Keratinocyte (primary cell): ENCODE measurements around the gene SLC35E2B. TPM values are rescaled to one million over a fixed set of nuclear protein-coding genes. Genes with fewer than 3 reads are reported as not detected.

Source experiments
- DNase-seq: peaks from one replicate; pipeline ENCODE4 v3.0.0-alpha.2; 2011; ENCODE audit warnings: low read depth, missing footprints, low spot score
- FAIRE-seq: peaks from 2 replicates; lab custom pipeline; 2011; peaks lifted over from hg19 to GRCh38; lab: Jason Lieb, UNC
- H2AFZ ChIP-seq: 2 replicates; pipeline ENCODE4 v1.6.0; 2012; ENCODE audit warnings: low read length, control low read depth, inconsistent platforms; ENCODE audit not compliant: control insufficient read depth
- H3K27ac ChIP-seq: 2 replicates; pipeline ENCODE4 v1.5.1; 2011; ENCODE audit warnings: low read length; ENCODE audit not compliant: control insufficient read depth, insufficient read depth
- H3K27me3 ChIP-seq: 3 replicates; pipeline ENCODE4 v1.6.0; 2011; ENCODE audit warnings: low read length; ENCODE audit not compliant: control insufficient read depth, insufficient read depth; ENCODE audit errors: extremely low read depth
- H3K36me3 ChIP-seq, 2 experiments: 2 replicates in 1 of 2; 3 replicates in 1 of 2; pipeline ENCODE4 v1.5.1; 2011; ENCODE audit warnings: low read length in 2 of 2, mild to moderate bottlenecking in 1 of 2; ENCODE audit not compliant: control insufficient read depth in 2 of 2, insufficient read depth in 2 of 2; ENCODE audit errors: extremely low read depth in 1 of 2
- H3K4me1 ChIP-seq: 3 replicates; pipeline ENCODE4 v1.5.1; 2011; ENCODE audit warnings: low read length; ENCODE audit not compliant: control insufficient read depth, insufficient read depth; ENCODE audit errors: extremely low read depth
- H3K4me2 ChIP-seq: 3 replicates; pipeline ENCODE4 v1.6.0; 2011; ENCODE audit warnings: low read depth, low read length; ENCODE audit not compliant: control insufficient read depth, insufficient read depth; ENCODE audit errors: extremely low read depth
- H3K4me3 ChIP-seq, 3 experiments: fragments of 200-600 bp in 1 of 3; sonication (generic) in 1 of 3; 2 replicates in 2 of 3; 3 replicates in 1 of 3; pipeline ENCODE4 v1.5.1; 2011 to 2016; ENCODE audit warnings: low read length in 3 of 3, mild to moderate bottlenecking in 3 of 3, control low read depth in 2 of 3, inconsistent platforms in 1 of 3, low read depth in 1 of 3, mixed read lengths in 1 of 3, mixed run types in 1 of 3, moderate library complexity in 1 of 3; ENCODE audit not compliant: control insufficient read depth in 2 of 3, insufficient read depth in 2 of 3; ENCODE audit errors: extremely low read depth in 1 of 3
- H3K79me2 ChIP-seq: 2 replicates; pipeline ENCODE4 v1.6.0; 2012; ENCODE audit warnings: low read length; ENCODE audit not compliant: control insufficient read depth, insufficient read depth
- H3K9ac ChIP-seq: 3 replicates; pipeline ENCODE4 v1.6.0; 2011; ENCODE audit warnings: low read length; ENCODE audit not compliant: control insufficient read depth, insufficient read depth; ENCODE audit errors: extremely low read depth
- H3K9me1 ChIP-seq: 3 replicates; pipeline ENCODE4 v1.6.0; 2011; ENCODE audit warnings: low read length; ENCODE audit not compliant: control insufficient read depth, insufficient read depth; ENCODE audit errors: extremely low read depth
- H3K9me3 ChIP-seq: 2 replicates; pipeline ENCODE4 v1.5.1; 2012; ENCODE audit warnings: low read depth, low read length; ENCODE audit not compliant: control insufficient read depth
- H4K20me1 ChIP-seq: 3 replicates; pipeline ENCODE4 v1.6.0; 2011; ENCODE audit warnings: low read length; ENCODE audit not compliant: control insufficient read depth, insufficient read depth; ENCODE audit errors: extremely low read depth
- EZH2 ChIP-seq: IDR thresholded peaks from one replicate; pipeline ENCODE4 v1.6.1; 2012; ENCODE audit warnings: inconsistent platforms, mild to moderate bottlenecking, low read length, moderate library complexity
- dilution Hi-C: fragments of 300-500 bp; cut with MboI; formaldehyde crosslinking; loops from one replicate; pipeline ENCODE4 v1.7.0; 2020; ENCODE audit warnings: low sequenced_read_pairs; ENCODE audit not compliant: extremely low pct_ligation_motif_present
- polyA plus RNA-seq, 5 experiments: library from polyadenylated mRNA; depleted of rRNA in 3 of 5; stranded (reverse) in 3 of 5; stranded (forward) in 1 of 5; unstranded in 1 of 5; fragments of >200 nt; gene quantifications; 1 replicate in 1 of 5; 2 replicates in 3 of 5; 3 replicates in 1 of 5; pipeline versions ENCODE4 v1.2.1 to v1.2.3, GENCODE V29; 2011 to 2012; ENCODE audit warnings: missing spikeins in 2 of 5, low read depth in 1 of 5, low replicate concordance in 1 of 5
- TF ChIP-seq, protein P1 (sequence below), 3 experiments: IDR thresholded peaks in 1 of 3; conservative IDR thresholded peaks in 1 of 3; optimal IDR thresholded peaks in 1 of 3; 2 replicates in 2 of 3; 3 replicates in 1 of 3; pipeline versions ENCODE3 to v1.5.1; 2011; ENCODE audit warnings: low read length in 3 of 3, mild to moderate bottlenecking in 3 of 3, moderate library complexity in 2 of 3, control low read depth in 1 of 3, inconsistent platforms in 1 of 3; ENCODE audit not compliant: insufficient read depth in 2 of 3; ENCODE audit errors: extremely low read depth in 1 of 3

SLC35E2B gene
- polyA plus RNA-seq, 1 donor (not counting 4 experiments of a cell fraction or from before 2014, with no cell fraction given): 10.3 TPM

DNA sequence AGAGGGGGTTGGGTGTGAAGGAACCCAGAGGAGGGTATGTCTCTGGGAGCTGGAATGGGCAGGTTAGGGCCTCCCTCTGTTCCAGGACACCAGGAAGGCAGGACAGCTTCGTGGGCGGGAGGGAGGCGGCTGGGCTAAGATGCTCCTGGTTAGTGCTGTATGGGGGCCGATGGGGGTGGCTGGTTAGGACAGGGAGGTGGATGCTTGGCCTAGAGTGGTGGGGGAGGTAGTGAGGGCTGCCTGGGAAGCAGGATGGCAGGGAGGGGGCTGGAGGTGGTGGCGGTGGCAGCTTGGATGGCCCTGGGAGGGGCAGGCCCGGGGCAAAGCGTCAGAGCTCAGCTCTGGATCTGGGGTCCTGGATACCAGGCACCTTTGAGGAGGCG lies 66.8 kb downstream of the SLC35E2B start:
- no peaks in the 10 kb centered on the region for H4K20me1 ChIP-seq
- H2AFZ ChIP-seq: no peak overlapping the region
- H3K4me1 ChIP-seq: peaks cover 18% of the 10 kb centered on the region
- dilution Hi-C loops: no loop called here
- H3K79me2 ChIP-seq: no peaks in the 10 kb centered on the region
- no peak overlapping the region for H3K27ac ChIP-seq
- DNase-seq (no peak), FAIRE-seq (no peak)
- no peak overlapping the region for H3K9ac ChIP-seq
- H3K27me3 ChIP-seq: no peaks in the 10 kb centered on the region
- TF ChIP-seq, protein P1, sequence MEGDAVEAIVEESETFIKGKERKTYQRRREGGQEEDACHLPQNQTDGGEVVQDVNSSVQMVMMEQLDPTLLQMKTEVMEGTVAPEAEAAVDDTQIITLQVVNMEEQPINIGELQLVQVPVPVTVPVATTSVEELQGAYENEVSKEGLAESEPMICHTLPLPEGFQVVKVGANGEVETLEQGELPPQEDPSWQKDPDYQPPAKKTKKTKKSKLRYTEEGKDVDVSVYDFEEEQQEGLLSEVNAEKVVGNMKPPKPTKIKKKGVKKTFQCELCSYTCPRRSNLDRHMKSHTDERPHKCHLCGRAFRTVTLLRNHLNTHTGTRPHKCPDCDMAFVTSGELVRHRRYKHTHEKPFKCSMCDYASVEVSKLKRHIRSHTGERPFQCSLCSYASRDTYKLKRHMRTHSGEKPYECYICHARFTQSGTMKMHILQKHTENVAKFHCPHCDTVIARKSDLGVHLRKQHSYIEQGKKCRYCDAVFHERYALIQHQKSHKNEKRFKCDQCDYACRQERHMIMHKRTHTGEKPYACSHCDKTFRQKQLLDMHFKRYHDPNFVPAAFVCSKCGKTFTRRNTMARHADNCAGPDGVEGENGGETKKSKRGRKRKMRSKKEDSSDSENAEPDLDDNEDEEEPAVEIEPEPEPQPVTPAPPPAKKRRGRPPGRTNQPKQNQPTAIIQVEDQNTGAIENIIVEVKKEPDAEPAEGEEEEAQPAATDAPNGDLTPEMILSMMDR (optimal IDR thresholded peaks at IDR 0.05 in 1 of 3, IDR thresholded peaks at IDR 0.05 in 1 of 3, conservative IDR thresholded peaks at IDR 0.05 in 1 of 3; ENCODE audit: extremely low read depth in 1 of 3, insufficient read depth in 2 of 3, low read length in 3 of 3): no peak
- no peak for TF ChIP-seq EZH2
- H3K9me3 ChIP-seq: no peaks in the 10 kb centered on the region
- H3K9me1 ChIP-seq: no peaks in the 10 kb centered on the region
- no peaks in the 10 kb centered on the region for H3K36me3 ChIP-seq
- no peak overlapping the region for H3K4me3 ChIP-seq
- no peak overlapping the region for H3K4me2 ChIP-seq

GRCh38 chr1:1625404-1625775 lies 67.2 kb downstream of the SLC35E2B start:
- Histone ChIP-seq H3K4me2 (no peak overlapping the region), H3K79me2 (no peaks in the 10 kb centered on the region), H3K36me3 (no peaks in the 10 kb centered on the region), H3K9me1 (no peaks in the 10 kb centered on the region), H3K9me3 (no peaks in the 10 kb centered on the region), H3K4me1 (peaks cover 18% of the 10 kb centered on the region), H4K20me1 (no peaks in the 10 kb centered on the region), H3K27ac (no peak overlapping the region), H3K9ac (no peak overlapping the region), H3K4me3 (no peak overlapping the region), H2AFZ (no peak overlapping the region), H3K27me3 (no peaks in the 10 kb centered on the region)
- dilution Hi-C loops: no loop called here
- no peak for FAIRE-seq
- DNase-seq: no peak
- TF ChIP-seq, protein P1 (optimal IDR thresholded peaks at IDR 0.05 in 1 of 3, IDR thresholded peaks at IDR 0.05 in 1 of 3, conservative IDR thresholded peaks at IDR 0.05 in 1 of 3; ENCODE audit: extremely low read depth in 1 of 3, insufficient read depth in 2 of 3, low read length in 3 of 3): no peak
- no peak for TF ChIP-seq EZH2
